HT-29 (cell line): Measurements from ENCODE around the gene ADAMTS17. TPM values are rescaled to one million over a fixed set of nuclear protein-coding genes. Genes with fewer than 3 reads are reported as not detected.
A peak's percentile ranks its signal among the peaks of the same experiment; 100 is the strongest.

Experiments used
- DNase-seq: peaks from one replicate; pipeline ENCODE4 v3.0.0-alpha.2; 2015; ENCODE audit warnings: low spot score
- total RNA-seq: library from RNA; depleted of rRNA; stranded (reverse); fragments of >200 nt; shearing (Covaris generic); gene quantifications from 2 replicates; pipeline ENCODE4 v1.2.3, GENCODE V29; 2014

ADAMTS17 gene
- total RNA-seq, 1 experiment from 2014 or later = 3.0 TPM

GRCh38 chr15:100112061-100112420 is 229.7 kb downstream of the ADAMTS17 start:
- DNase-seq = no peak

GRCh38 chr15:100111125-100112060 is 230.4 kb downstream of the ADAMTS17 start:
- DNase-seq = peak; percentile 63

- no peak for DNase-seq
These were observed 232.2 kb downstream of the ADAMTS17 start for GRCh38 chr15:100109486-100110035.

- no peak for DNase-seq
These were observed 232.9 kb downstream of the ADAMTS17 start for GRCh38 chr15:100108846-100109245.

- no peak for DNase-seq
These were observed 233.4 kb downstream of the ADAMTS17 start for GRCh38 chr15:100108346-100108745.

- no peak for DNase-seq
These were observed 234.1 kb downstream of the ADAMTS17 start for GRCh38 chr15:100107606-100108225.

GRCh38 chr15:100107151-100107550 is 234.6 kb downstream of the ADAMTS17 start:
- DNase-seq = no peak

- DNase-seq = no peak
These were observed 235.0 kb downstream of the ADAMTS17 start for GRCh38 chr15:100106732-100107131.

- no peak for DNase-seq
These were observed 236.7 kb downstream of the ADAMTS17 start for GRCh38 chr15:100105101-100105500.

GRCh38 chr15:100104245-100104644 is 237.5 kb downstream of the ADAMTS17 start:
- DNase-seq = no peak

- DNase-seq = no peak
These were observed 237.9 kb downstream of the ADAMTS17 start for GRCh38 chr15:100103828-100104227.

GRCh38 chr15:100101426-100102089 is 240.2 kb downstream of the ADAMTS17 start:
- no peak for DNase-seq

- no peak for DNase-seq
These were observed 240.8 kb downstream of the ADAMTS17 start for GRCh38 chr15:100100926-100101325.

GRCh38 chr15:100099976-100100375 is 241.8 kb downstream of the ADAMTS17 start:
- DNase-seq = no peak

- no peak for DNase-seq
These were observed 243.1 kb downstream of the ADAMTS17 start for GRCh38 chr15:100098705-100099104.

GRCh38 chr15:100097342-100098127 is 244.2 kb downstream of the ADAMTS17 start:
- DNase-seq = no peak

GRCh38 chr15:100096700-100097099 is 245.1 kb downstream of the ADAMTS17 start:
- DNase-seq = no peak

- no peak for DNase-seq
These were observed 245.6 kb downstream of the ADAMTS17 start for GRCh38 chr15:100096248-100096600.

- DNase-seq = no peak
These were observed 246.1 kb downstream of the ADAMTS17 start for GRCh38 chr15:100095541-100096247.

GRCh38 chr15:100094127-100094510 is 247.7 kb downstream of the ADAMTS17 start:
- no peak for DNase-seq
